Natural killer cell treated with Interleukin-12 subunit alpha and Interleukin-12 subunit beta and Interleukin-15 and Interleukin-18, amount 100 ng/mL, for 72 hours (primary cell): ENCODE data around the gene ABLIM3. TPM values are rescaled to one million over a fixed set of nuclear protein-coding genes. Genes with fewer than 3 reads are reported as not detected.

Experiments used
- ATAC-seq, 2 donors: fragments of 150-1000 bp; cut with Tn5 transposase in 1 of 2; sonication (Bioruptor Pico), chemical (Tn5 transposase) in 1 of 2; 2 replicates each; pipeline ENCODE4 v1.10.0; 2021
- DNase-seq: peaks from one replicate; pipeline ENCODE4 v3.0.0; 2022; ENCODE audit warnings: low spot score
- H3K27ac Mint-ChIP-seq, 2 donors: 1 replicate in 1 of 2; 2 replicates in 1 of 2; pipeline ENCODE4 v1.8.0; 2022; ENCODE audit warnings: mixed read lengths in 2 of 2, mild to moderate bottlenecking in 1 of 2, moderate library complexity in 1 of 2
- H3K27me3 Mint-ChIP-seq, 2 donors: 1 replicate in 1 of 2; 2 replicates in 1 of 2; pipeline ENCODE4 v1.8.0; 2022; ENCODE audit warnings: mixed read lengths in 2 of 2
- H3K36me3 Mint-ChIP-seq: one replicate; pipeline ENCODE4 v1.8.0; 2022; ENCODE audit warnings: mixed read lengths
- H3K4me1 Mint-ChIP-seq, 2 donors: 1 replicate in 1 of 2; 2 replicates in 1 of 2; pipeline ENCODE4 v1.8.0; 2022; ENCODE audit warnings: low read depth in 2 of 2, mixed read lengths in 2 of 2, mild to moderate bottlenecking in 1 of 2
- H3K4me3 Mint-ChIP-seq: one replicate; pipeline ENCODE4 v1.8.0; 2022; ENCODE audit warnings: mixed read lengths
- H3K9me3 Mint-ChIP-seq: 2 replicates; pipeline ENCODE4 v1.8.0; 2022; ENCODE audit warnings: mixed read lengths
- total RNA-seq, 2 donors: library from RNA; stranded (reverse); gene quantifications; one replicate each; pipeline ENCODE4 v1.2.3, GENCODE V29; 2022

Gene ABLIM3
- total RNA-seq, 2 donors from 2014 or later = not detected

DNA sequence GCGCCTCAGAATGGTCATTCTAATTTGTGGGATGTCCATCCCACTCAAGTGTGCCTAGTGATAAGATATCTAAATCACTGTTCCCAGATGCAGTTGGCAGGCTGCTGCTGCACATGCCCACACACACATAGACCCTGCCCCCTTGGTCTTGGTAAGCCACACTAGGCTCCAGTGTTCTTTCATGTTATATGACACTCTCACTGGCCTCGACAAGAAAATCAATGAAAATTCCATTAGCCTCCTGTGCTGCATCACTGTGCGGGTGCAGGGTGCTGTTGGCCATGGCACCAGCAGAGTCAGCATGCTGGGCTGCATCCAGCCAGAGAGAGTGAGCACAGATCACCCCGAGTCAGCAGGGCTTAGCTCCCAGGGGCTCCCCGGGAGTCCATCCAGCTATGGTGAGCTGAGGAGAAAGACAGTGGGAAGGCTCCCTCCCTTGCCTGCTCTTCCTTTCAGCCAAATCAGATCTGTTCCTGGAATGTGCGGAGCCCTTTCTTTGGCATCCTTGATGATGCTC, 59.9 kb downstream of the ABLIM3 start:
- H3K27ac Mint-ChIP-seq = no peak overlapping the region
- no peaks in the 10 kb centered on the region for H3K36me3 Mint-ChIP-seq

DNA sequence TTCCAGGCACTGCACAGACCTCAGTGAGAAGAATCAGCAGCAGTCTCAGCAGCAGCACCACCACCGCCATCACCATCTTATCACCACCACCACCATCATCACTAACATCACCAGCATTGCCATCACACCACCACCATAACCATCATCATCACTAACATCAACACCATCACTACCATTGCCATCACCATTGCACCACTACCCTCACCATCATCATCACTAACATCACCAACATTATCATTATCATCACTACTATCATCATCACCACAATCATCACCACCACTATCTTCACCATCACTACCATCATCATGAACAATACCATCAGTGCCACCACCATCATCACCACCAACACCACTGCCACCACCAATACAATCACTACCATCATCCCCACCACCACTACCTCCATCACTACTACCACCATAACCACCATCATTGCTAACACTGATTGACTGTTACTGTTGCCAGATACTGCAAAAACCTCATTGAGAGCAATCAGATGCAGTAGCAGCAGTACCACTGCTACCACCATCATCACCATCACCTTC, 61.7 kb downstream of the ABLIM3 start:
- no peaks in the 10 kb centered on the region for H3K36me3 Mint-ChIP-seq
- no peaks in the 10 kb centered on the region for H3K9me3 Mint-ChIP-seq
- ATAC-seq (no peak), DNase-seq (no peak)
- H3K4me1 Mint-ChIP-seq = no peaks in the 10 kb centered on the region
- H3K27me3 Mint-ChIP-seq = no peaks in the 10 kb centered on the region
- no peak overlapping the region for H3K27ac Mint-ChIP-seq
- no peak overlapping the region for H3K4me3 Mint-ChIP-seq

More for the DNA sequence above, 59.9 kb downstream of the ABLIM3 start:
- no peak overlapping the region for H3K4me3 Mint-ChIP-seq
- peaks cover 0 to 7% of the 10 kb centered on the region in 2 donors for H3K27me3 Mint-ChIP-seq
- H3K4me1 Mint-ChIP-seq = no peaks in the 10 kb centered on the region
- H3K9me3 Mint-ChIP-seq = no peaks in the 10 kb centered on the region
- no peak for ATAC-seq
- no peak for DNase-seq

DNA sequence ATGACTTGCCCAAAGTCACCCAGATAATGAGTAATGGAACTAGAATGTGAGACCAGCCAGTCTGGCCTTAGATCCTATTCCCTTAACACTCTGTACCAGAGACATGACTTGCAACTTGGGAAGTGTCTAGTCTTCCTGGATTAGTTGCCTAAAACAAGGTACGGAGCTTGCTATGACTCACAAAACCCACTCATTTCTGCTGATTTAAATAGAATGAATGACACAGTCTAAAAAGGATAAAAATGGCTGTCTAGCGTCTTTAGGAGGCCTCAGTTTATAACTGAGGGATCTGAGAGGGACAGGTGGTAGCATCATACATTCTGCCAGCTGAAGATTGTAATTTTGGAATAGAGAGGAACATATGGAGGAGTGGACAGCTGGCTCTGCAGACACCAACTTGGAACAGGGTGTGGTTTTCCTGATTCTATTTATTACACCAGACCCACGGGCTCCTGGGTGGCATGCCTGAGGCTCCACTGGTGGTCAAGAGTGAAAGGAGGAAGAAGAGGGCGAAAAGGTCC, 62.7 kb downstream of the ABLIM3 start:
- no peaks in the 10 kb centered on the region for H3K9me3 Mint-ChIP-seq
- H3K27ac Mint-ChIP-seq = no peak overlapping the region
- no peaks in the 10 kb centered on the region for H3K27me3 Mint-ChIP-seq
- H3K4me1 Mint-ChIP-seq = no peaks in the 10 kb centered on the region
- no peak overlapping the region for H3K4me3 Mint-ChIP-seq
- H3K36me3 Mint-ChIP-seq = no peaks in the 10 kb centered on the region
- no peak for DNase-seq
- ATAC-seq = no peak

DNA sequence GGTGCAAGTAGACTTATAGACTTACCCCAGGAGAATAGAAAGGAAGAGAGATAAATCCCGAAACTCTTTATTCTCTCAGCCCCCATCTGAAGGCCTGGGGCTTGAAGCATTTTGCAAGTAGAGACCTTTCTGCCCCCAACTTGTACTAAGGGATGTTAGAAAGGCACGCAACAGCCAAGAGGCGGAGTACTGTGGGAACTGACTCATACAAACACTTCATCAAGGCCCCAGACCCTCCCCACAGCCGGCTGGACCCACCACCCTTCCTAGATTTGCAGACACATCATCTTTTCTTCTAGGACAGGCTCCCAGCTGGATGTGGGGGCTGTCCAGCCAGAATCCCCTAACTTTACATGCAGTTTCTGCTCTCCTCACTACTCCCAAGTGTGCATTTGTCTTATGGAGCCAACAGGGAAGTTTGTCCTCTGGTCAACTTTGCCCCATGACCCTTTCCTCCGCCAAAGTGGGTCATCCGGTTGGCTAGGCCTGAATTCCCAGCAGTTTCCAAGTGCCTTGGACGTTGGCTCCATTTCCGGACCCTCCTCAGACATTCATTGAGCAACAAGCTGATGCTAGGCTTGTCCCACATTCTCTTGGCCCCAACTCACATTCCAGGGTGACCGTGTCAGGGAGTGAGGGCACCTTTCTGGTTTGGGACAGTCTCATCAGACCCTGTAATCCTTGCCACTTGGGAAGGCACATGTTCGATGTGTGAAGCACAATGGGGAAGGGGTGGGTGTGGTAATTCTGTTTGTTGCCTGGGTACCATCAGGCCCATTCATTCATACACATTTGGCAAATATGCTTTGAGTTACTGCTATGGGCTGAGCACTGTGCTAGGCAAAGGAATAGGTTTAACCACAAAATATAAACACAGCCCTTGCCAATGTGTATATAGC, 64.6 kb downstream of the ABLIM3 start:
- DNase-seq = no peak
- no peaks in the 10 kb centered on the region for H3K4me1 Mint-ChIP-seq
- H3K36me3 Mint-ChIP-seq = no peaks in the 10 kb centered on the region
- no peaks in the 10 kb centered on the region for H3K9me3 Mint-ChIP-seq
- no peaks in the 10 kb centered on the region for H3K27me3 Mint-ChIP-seq
- no peak overlapping the region for H3K27ac Mint-ChIP-seq
- ATAC-seq = no peak
- H3K4me3 Mint-ChIP-seq = no peak overlapping the region

DNA sequence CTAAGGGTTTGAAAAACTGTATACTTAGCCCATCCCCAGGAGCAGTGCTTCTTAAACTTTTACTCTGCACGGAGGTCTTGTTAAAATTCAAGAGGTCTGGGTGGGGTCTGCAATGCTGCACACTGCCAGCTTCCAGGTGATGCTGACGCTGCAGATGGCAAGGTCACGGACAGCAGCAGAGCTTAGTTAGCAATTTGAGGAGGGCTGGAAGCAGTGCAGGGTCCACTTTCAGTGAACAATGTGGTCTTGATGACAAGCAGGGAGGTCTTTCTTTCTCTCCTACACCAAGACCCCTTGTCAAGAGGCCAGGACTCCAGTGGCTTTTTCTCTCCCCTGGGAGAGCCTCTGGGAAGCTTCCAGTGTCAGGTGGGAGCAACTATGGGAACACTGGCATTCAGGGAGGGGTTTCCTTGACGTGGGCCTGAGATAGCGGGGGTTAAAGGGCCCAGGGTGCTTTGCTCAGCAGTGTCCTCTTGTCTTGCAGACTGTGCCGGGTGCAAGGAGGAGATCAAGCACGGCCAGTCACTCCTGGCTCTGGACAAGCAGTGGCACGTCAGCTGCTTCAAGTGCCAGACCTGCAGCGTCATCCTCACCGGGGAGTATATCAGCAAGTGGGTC, 65.3 kb downstream of the ABLIM3 start:
- Mint-ChIP-seq H3K9me3 (no peaks in the 10 kb centered on the region), H3K36me3 (no peaks in the 10 kb centered on the region), H3K4me3 (no peak overlapping the region), H3K27ac (no peak overlapping the region), H3K27me3 (no peaks in the 10 kb centered on the region), H3K4me1 (no peaks in the 10 kb centered on the region)
- no peak for DNase-seq
- no peak for ATAC-seq

DNA sequence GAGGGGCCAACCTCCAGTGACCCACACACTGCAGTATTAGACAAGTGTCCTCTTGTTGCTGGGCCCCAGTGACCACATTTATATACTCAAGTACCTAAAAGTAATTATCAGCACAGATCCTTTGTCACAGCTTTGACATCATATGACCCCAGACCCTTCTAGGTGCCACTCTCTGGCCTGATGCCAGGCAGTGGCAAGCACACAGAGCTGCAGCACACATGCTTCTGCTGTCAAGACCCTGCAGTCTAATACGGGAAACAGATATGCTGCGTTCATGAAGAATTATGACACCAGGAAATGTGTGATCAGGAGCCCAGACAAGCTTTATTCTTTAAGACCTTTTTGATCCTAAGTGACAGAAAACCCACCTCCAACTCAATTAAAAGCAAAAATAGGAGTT, 66.5 kb downstream of the ABLIM3 start:
- H3K27ac Mint-ChIP-seq = no peak overlapping the region
- peaks cover 0 to 4% of the 10 kb centered on the region in 2 donors for H3K4me1 Mint-ChIP-seq
- H3K27me3 Mint-ChIP-seq = peaks cover 6 to 10% of the 10 kb centered on the region in 2 donors
- DNase-seq = no peak
- H3K4me3 Mint-ChIP-seq = no peak overlapping the region
- ATAC-seq = no peak
- H3K9me3 Mint-ChIP-seq = no peaks in the 10 kb centered on the region
- no peaks in the 10 kb centered on the region for H3K36me3 Mint-ChIP-seq

DNA sequence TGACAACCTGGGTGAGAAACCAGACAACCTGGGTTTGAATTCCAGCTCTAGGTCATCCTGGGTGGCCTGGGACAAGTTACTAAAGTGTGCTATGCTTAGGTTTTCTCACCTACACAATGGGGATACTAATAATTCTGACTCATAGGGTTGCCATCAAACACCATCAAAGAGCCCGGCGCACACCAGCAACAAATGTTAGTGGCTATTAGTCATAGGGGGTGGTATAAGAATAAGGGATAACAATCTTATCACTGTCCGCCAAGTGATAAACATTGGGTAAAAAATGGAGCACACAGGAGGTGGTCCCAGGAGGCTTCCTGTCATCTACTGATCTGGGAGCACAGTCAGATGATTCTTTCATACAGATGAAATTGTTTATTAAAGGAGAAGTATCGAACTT, 68.9 kb downstream of the ABLIM3 start:
- Mint-ChIP-seq H3K4me1 (peaks cover 0 to 4% of the 10 kb centered on the region in 2 donors), H3K27me3 (peaks cover 11 to 21% of the 10 kb centered on the region in 2 donors), H3K27ac (no peak overlapping the region), H3K36me3 (no peaks in the 10 kb centered on the region), H3K9me3 (no peaks in the 10 kb centered on the region), H3K4me3 (no peak overlapping the region)
- ATAC-seq = no peak
- no peak for DNase-seq

DNA sequence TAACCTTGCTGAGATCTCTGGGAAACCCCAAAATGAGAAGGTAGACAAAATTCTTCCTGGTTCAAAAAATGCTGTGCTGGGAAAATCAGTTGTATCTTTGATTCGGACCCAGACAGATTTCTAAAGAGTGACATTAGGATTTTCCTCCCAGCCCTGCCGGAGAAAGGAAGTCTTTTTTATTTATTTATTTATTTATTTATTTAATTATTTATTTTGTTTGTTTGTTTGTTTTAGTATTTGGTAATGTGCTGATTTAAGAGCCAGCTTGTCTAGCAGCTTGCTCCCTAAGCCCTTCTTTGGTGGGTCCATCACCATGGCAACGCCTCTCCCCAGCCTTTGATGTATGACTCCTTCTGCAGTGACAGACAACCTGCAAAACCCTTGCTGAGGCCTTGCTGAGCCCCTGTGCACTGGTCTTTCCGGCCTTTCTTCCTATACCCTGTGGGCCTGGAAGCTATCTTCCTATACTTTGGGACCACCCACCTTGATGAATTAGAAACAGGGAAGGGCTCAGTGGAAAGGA, 69.7 kb downstream of the ABLIM3 start:
- no peak overlapping the region for H3K4me3 Mint-ChIP-seq
- no peaks in the 10 kb centered on the region for H3K9me3 Mint-ChIP-seq
- DNase-seq (no peak), ATAC-seq (no peak)
- H3K4me1 Mint-ChIP-seq = peaks cover 0 to 4% of the 10 kb centered on the region in 2 donors
- no peaks in the 10 kb centered on the region for H3K36me3 Mint-ChIP-seq
- H3K27me3 Mint-ChIP-seq = peaks cover 11 to 21% of the 10 kb centered on the region in 2 donors
- no peak overlapping the region for H3K27ac Mint-ChIP-seq

DNA sequence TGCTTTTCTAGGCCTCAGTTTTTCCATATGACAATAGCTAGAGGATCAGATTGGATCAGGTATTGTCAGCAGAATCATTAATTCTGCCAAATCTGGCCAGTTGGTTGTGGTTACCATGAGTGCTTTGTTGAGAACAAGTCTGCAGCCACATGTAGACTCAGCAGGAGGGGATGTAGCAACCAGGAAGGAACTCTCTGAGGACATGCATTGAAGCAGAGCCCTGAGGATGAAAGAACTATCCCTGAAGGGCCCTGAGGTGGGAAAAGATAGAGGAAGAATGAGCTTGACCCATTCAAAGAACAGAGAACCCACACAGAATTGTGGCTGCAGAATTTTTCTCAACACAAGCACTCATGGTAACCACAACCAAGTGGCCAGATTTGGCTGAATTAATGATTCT, 70.3 kb downstream of the ABLIM3 start:
- ATAC-seq = no peak
- no peak overlapping the region for H3K27ac Mint-ChIP-seq
- H3K4me1 Mint-ChIP-seq = peaks cover 0 to 4% of the 10 kb centered on the region in 2 donors
- H3K36me3 Mint-ChIP-seq = no peaks in the 10 kb centered on the region
- no peak overlapping the region for H3K4me3 Mint-ChIP-seq
- H3K9me3 Mint-ChIP-seq = no peaks in the 10 kb centered on the region
- H3K27me3 Mint-ChIP-seq = peaks cover 11 to 21% of the 10 kb centered on the region in 2 donors
- DNase-seq = no peak

DNA sequence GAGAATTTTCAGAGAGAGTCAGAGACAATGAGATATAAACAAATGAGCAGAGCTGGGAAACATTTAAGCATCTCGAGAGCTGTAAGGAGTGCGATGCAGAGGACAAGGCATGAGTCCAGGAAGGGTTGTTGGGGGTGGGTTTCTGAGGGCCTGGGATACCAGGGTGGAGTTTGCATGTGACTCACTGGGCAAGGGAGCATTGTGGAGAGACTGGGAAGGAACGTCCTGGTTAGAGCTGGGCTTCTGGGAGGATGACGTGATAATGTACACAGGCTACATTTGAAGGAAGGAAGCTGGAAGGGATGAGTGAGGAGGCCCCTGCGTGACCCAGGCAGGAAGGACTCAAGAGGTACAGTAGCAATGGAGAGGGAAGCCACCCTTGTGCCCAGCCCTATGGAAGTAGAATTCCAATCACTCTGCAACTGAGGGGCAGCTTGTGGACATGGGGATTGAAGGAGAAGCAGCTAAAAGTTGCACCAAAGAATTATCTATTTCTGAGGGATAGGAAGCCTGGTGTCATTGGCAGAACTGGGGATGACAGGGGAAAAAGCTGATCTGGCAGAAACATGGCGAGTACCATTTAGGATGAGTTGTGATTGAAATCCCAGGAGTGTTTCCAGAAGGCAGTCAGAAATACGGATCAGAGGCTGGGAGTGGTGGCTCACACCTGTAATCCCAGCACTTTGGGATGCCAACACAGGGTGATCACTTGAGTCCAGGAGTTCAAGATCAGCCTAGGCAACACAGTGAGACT, 71.1 kb downstream of the ABLIM3 start:
- no peak for ATAC-seq
- no peak for DNase-seq
- Mint-ChIP-seq H3K27ac (no peak overlapping the region), H3K9me3 (no peaks in the 10 kb centered on the region), H3K4me1 (peaks cover 0 to 4% of the 10 kb centered on the region in 2 donors), H3K4me3 (no peak overlapping the region), H3K36me3 (no peaks in the 10 kb centered on the region), H3K27me3 (peaks cover 11 to 21% of the 10 kb centered on the region in 2 donors)

DNA sequence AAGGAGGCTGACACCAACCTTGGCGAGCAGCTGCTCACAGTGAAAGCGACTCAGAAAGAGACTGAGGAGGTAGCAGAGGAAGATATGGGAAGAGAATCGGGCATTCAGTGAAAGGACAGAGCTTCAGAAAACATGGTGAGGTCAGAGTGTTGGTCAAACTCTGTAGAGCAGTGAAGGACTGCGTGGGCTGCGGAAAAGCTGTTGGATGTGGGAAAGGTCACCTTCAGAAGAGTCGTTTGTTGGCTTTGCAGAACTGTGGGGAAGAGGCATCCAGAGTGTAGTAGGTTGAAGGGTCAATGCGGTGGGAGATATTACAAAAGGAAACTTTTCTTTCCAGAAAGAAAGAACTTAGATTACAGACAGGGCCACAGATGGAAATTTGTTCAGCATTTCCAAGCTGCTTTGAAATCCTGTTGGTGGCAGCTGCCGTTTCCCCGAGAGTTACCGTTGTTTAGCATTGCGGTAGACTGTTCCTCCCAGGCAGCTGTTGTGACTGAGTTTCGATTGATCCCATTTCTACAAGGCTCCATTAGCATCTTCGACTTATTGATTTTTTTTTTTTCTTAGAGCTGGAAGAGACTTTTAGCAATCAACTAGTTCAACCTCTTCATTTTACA, 72.1 kb downstream of the ABLIM3 start:
- no peak for DNase-seq
- Mint-ChIP-seq H3K36me3 (no peaks in the 10 kb centered on the region), H3K4me3 (no peak overlapping the region), H3K27me3 (peaks cover 11 to 21% of the 10 kb centered on the region in 2 donors), H3K27ac (no peak overlapping the region), H3K9me3 (no peaks in the 10 kb centered on the region), H3K4me1 (peaks cover 0 to 4% of the 10 kb centered on the region in 2 donors)
- ATAC-seq = no peak

DNA sequence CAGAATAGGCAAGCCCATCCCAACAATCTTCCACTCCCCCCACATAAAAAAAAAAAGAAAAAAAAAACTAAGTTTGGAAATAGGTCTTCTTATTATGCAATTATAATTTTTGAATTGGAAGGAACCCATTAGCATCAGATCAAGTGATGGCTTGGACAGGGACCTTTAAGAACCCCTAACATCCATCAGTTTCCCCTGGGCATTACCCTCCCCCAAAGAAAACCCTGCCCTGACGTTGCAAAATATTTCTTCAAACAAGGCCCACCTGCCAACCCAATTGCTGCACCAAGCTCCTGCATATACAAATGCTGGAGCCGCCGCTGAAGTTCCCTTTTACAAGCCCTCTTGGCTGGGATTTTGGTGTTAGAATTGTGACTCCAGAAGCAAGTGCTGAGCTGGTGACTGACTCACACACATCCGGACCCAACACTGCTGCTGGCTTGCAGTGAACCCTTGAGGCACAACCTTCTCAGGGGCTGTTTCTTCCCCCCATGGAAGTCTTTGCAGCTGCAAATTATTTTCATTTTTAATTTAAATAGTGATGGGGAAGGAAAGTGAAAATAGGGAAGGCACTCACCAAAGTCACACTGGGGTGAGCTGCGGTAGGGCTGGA, 74.3 kb downstream of the ABLIM3 start:
- no peak overlapping the region for H3K27ac Mint-ChIP-seq
- ATAC-seq (no peak), DNase-seq (no peak)
- H3K9me3 Mint-ChIP-seq = no peaks in the 10 kb centered on the region
- peaks cover 11 to 21% of the 10 kb centered on the region in 2 donors for H3K27me3 Mint-ChIP-seq
- no peaks in the 10 kb centered on the region for H3K36me3 Mint-ChIP-seq
- no peak overlapping the region for H3K4me3 Mint-ChIP-seq
- peaks cover 0 to 4% of the 10 kb centered on the region in 2 donors for H3K4me1 Mint-ChIP-seq
